ENCODE data around the gene TIMMDC1.

TIMMDC1 gene

GRCh38 chr3:119498186-119499011, at the start of gene TIMMDC1:
Gene TIMMDC1 (plus strand): TSS chr3:119498547. CDS start chr3:119498734, 187 bp downstream.
- DNase-seq = peak; percentile 97 to 98

GRCh38 chr3:119453822-119454221, 44.5 kb upstream of the TIMMDC1 start:
- DNase-seq = no peak

- no peak for DNase-seq
Observed at GRCh38 chr3:119456469-119456868, 41.9 kb upstream of the TIMMDC1 start.

- DNase-seq = no peak
Observed at GRCh38 chr3:119457246-119457645, 41.1 kb upstream of the TIMMDC1 start.

GRCh38 chr3:119463171-119464169, 34.9 kb upstream of the TIMMDC1 start, which contains the start of gene TMEM39A:
Gene TMEM39A (minus strand): TSS chr3:119463615. CDS start chr3:119462074, 1,541 bp downstream.
- DNase-seq = peak; percentile 98 to 99

GRCh38 chr3:119468041-119468440, 30.3 kb upstream of the TIMMDC1 start:
- DNase-seq = no peak

GRCh38 chr3:119469418-119470189, 28.7 kb upstream of the TIMMDC1 start:
- DNase-seq = peak in 1 of 2 experiments; percentile 25

GRCh38 chr3:119470866-119471265, 27.5 kb upstream of the TIMMDC1 start:
- no peak for DNase-seq

GRCh38 chr3:119481079-119481478, 17.3 kb upstream of the TIMMDC1 start:
- DNase-seq = no peak

- DNase-seq = no peak
Observed at GRCh38 chr3:119483101-119483500, 15.2 kb upstream of the TIMMDC1 start.

GRCh38 chr3:119485563-119485962, 12.8 kb upstream of the TIMMDC1 start:
- DNase-seq = no peak

GRCh38 chr3:119490153-119490552, 8.2 kb upstream of the TIMMDC1 start:
- DNase-seq = no peak

GRCh38 chr3:119492128-119492527, 6.2 kb upstream of the TIMMDC1 start:
- no peak for DNase-seq

- DNase-seq = no peak
Observed at GRCh38 chr3:119492810-119493209, 5.5 kb upstream of the TIMMDC1 start.

GRCh38 chr3:119494597-119494996, 3.8 kb upstream of the TIMMDC1 start:
- no peak for DNase-seq

GRCh38 chr3:119497820-119498185, 544 bp upstream of the TIMMDC1 start:
- DNase-seq = peak; percentile 18 to 57

- no peak for DNase-seq
Observed at GRCh38 chr3:119500265-119500664, 1.9 kb downstream of the TIMMDC1 start.

GRCh38 chr3:119500901-119501300, 2.6 kb downstream of the TIMMDC1 start:
- no peak for DNase-seq

- no peak for DNase-seq
Observed at GRCh38 chr3:119506631-119507030, 8.3 kb downstream of the TIMMDC1 start.

GRCh38 chr3:119507404-119507803, 9.1 kb downstream of the TIMMDC1 start:
- DNase-seq = no peak

- DNase-seq = no peak
Observed at GRCh38 chr3:119508172-119508845, 10.0 kb downstream of the TIMMDC1 start.

- DNase-seq = no peak
Observed at GRCh38 chr3:119510690-119511089, 12.3 kb downstream of the TIMMDC1 start.

All from NCI-H446 (cell line).